Uterine smooth muscle cell (primary cell): ENCODE results near the gene MEIG1. TPM values are rescaled to one million over a fixed set of nuclear protein-coding genes. Genes with fewer than 3 reads are reported as not detected.

Source experiments
- total RNA-seq: library from RNA; depleted of rRNA; stranded (reverse); fragments of >200 nt; gene quantifications from 2 replicates; pipeline ENCODE4 v1.2.3, GENCODE V29; 2014

Gene MEIG1
- total RNA-seq = not detected in 2 replicates

GRCh38 chr10:14959221-14960057 lies at the start of gene MEIG1:
Gene MEIG1, plus strand, starts transcription at chr10:14959388. Its CDS starts 7,081 bp downstream, at chr10:14966469.

GRCh38 chr10:14954001-14954770 lies 5.0 kb upstream of the MEIG1 start, which contains the start of gene DCLRE1C:
Gene DCLRE1C, minus strand, starts transcription at chr10:14954096. Its CDS starts 86 bp downstream, at chr10:14954010.

Other genes with a start within 250 kb of the MEIG1 start
- 22.0 and 34.2 TPM in 2 replicates for gene FAM107B, start 184.5 kb upstream of the MEIG1 start, total RNA-seq
- 1.1 and 1.3 TPM in 2 replicates for gene CDNF, start 121.4 kb upstream of the MEIG1 start, total RNA-seq
- 12.2 and 23.8 TPM in 2 replicates for gene HSPA14, start 121.1 kb upstream of the MEIG1 start, total RNA-seq
- 14.9 and 18.3 TPM in 2 replicates for gene MSANTD7, start 121.1 kb upstream of the MEIG1 start, total RNA-seq
- gene SUV39H2, start 80.5 kb upstream of the MEIG1 start, total RNA-seq = 15.6 and 29.1 TPM in 2 replicates
- gene DCLRE1C, start 5.3 kb upstream of the MEIG1 start, total RNA-seq = 13.1 and 18.5 TPM in 2 replicates
- 0.25 TPM in 1 of 2 replicates, not detected in the other for gene OLAH, start 84.6 kb downstream of the MEIG1 start, total RNA-seq
- gene ACBD7, start 129.4 kb downstream of the MEIG1 start, total RNA-seq = 2.9 and 4.5 TPM in 2 replicates
- gene RPP38, start 138.0 kb downstream of the MEIG1 start, total RNA-seq = 15.0 and 15.7 TPM in 2 replicates
- 35.2 and 39.0 TPM in 2 replicates for gene NMT2, start 209.3 kb downstream of the MEIG1 start, total RNA-seq